Eye (tissue), 1 donor: ENCODE data around the gene VSTM2L.

ENCODE experiments used
- DNase-seq: peaks from one replicate; pipeline ENCODE4 v3.0.0-alpha.2; 2015

The VSTM2L gene

DNA sequence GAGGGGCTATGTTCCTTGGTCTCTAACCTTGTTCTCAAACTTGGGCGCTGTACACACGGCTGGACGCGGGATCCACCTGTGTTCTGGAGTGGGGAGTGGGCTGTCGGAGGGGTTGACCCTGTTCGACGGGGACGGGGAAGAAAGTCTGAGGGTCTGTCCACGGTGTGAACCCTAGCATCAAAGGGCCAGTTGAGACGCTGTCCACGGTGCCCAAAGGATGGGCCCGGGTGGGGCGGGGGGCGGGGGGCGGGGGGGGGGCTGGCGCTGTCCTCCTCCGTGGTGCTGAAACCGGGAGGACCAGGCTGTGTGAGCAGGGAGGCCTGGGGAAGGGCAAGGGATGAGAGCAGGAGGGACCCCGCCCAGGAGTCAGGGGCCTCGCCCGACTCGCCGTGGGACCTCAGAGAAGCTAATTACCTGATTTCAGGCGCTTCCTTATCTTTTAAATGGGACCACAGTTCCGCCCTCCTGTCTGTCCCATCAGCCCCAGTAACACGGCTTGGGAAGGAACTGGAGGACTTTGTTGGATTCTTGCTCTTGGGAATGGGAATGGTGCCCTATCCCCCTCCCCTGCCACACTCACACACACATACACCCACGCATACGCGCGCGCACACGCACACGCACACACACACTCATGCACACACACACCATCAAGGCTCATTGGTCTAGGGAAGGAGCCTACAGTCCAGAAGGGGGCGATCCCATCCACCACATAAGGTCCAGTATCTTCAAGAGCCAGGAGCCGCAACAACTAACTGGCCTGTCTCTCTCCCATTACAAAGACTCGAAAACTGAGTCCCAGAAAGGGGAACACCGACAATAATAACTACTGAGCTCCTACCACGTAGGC lies 1.0 kb upstream of the VSTM2L start:
- peak; percentile 79 for DNase-seq

DNA sequence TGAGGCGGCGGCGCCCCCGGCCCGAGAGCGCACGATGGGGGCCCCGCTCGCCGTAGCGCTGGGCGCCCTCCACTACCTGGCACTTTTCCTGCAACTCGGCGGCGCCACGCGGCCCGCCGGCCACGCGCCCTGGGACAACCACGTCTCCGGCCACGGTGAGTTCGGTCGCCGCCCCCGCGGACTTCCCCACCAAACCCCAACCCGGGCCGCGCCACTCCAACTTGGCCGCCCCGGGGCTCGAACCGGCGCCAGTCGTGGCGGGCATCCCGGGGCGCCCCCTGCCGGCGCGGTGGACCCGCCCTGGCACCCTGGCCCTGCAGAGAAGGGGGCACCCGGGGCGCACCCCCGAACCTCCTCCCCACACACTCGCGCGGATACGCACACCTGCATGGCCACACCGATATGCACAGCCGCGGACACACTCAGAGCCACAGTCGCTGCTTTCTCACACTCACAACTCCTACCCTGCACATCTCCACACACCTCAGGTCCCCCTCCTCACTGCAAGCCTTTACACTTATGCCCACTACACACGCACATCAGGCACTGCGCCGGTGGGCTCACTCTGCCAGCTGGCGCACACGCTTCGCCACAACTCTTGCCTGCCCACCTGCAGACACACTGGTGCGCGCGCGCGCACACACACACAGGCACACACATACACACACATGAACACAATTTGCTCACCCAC lies 535 bp downstream of the VSTM2L start:
- peak; percentile 39 for DNase-seq

GRCh38 chr20:37904008-37904642 lies 1.2 kb downstream of the VSTM2L start:
- peak; percentile 28 for DNase-seq

GRCh38 chr20:37904845-37905373 lies 2.0 kb downstream of the VSTM2L start:
- peak; percentile 19 for DNase-seq

DNA sequence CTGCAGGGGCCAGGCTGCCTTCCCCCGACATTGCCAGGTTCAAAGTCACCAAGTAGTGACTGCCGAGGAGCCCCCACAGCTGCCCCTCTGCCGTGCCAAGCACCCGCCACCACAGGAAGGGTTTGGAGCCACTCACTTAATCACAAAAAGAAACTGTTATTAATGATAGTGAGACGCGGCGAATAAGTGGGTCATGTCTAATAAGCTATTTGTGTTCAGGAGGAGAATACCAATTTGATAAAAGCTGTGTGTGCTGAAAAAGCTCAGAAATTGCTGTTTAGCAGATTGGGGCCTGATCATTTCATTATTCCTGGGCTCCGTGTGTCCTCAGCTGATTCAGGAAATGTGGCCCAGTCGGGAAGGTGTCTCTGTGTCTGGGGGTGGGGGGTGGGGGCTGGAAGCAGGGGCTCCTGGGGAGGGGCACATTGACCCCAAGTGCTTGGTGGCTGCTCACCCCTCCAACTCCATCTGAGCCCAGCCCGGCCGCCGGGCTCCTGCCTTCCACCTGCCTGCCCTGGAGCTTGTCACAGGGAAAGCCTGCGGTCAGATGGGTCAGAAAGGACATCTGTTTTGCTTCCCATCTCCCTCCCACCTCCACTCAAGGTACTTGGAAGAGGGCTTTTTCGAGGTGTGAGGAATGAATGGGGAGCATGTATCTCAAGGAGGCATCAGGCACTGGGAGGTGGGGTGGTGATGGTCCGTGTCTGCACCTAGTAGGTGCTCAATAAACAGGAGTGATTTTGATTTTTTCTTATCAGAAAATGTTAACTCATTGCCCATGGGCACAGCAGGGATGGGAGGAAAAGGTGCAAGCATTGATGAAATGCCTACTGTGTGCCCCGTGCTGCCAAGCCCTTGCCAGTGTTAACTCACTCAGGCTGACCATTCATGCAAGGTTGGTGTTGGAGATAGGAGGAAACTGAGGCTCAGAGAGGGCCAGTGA lies 3.0 kb downstream of the VSTM2L start:
- peak; percentile 48 for DNase-seq

DNA sequence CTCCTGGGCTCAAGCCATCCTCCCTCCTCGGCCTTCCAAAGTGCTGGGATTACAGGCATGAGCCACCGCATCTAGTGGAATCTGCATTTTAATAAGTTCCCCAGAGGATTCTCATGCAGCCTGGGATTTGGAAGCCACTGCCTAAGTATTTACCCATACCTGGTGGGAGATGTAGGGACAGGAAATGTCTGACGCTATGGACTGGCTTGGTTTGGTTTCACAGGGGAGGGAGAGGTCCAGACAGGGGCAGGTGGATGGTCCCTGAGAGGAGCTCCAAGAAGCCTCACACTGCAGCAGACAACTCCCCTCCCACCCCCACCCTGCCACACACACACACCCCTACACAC lies 4.4 kb downstream of the VSTM2L start:
- no peak for DNase-seq

- DNase-seq, result peak; percentile 95
Observed at GRCh38 chr20:37907677-37908401, 4.9 kb downstream of the VSTM2L start.

DNA sequence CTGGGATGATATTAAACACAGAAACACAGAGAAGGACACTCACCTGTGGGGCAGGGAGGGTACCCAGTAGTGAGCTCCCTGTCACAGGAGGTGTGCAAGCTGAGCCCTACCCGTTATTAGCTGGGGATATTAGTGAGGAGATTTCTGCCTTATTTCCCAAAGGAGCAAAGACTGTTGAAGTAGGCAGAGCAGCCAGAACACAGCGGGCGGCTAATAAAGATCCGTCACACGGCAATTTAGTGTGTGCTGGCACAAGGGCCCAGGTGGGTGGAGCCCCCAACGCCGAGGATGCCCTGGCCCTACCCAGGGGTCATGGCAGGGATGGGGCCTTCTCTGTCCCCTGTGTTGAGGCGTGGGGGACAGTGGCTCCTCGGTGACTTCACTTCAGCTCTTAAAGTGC lies 8.3 kb downstream of the VSTM2L start:
- peak; percentile 21 for DNase-seq

DNA sequence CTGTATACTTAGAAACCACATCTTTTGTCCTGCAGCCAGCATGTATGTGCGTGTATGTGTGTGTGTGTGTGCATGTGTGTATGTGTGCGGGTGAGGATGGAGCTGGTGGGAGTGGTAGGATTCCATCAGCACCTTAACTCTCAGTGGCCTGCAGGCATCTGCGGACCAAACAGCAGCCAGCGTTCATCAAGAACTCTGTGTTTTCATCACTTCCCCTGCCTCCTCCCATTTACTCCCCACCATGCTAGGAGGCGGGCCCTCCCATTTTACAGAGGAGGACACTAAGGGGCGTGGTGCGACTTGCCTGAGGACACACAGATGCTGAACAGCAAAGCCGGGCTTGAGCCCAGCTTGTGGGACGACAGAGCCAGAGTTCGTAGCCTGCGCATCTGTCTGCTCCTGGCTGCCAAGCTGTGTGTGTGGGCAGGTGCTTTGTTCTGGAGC lies 8.9 kb downstream of the VSTM2L start:
- DNase-seq, result peak; percentile 82

- peak; percentile 23 for DNase-seq
Observed at GRCh38 chr20:37912874-37913273, 9.9 kb downstream of the VSTM2L start.

- DNase-seq, result peak; percentile 37
Observed at GRCh38 chr20:37913567-37914366, 10.8 kb downstream of the VSTM2L start.

DNA sequence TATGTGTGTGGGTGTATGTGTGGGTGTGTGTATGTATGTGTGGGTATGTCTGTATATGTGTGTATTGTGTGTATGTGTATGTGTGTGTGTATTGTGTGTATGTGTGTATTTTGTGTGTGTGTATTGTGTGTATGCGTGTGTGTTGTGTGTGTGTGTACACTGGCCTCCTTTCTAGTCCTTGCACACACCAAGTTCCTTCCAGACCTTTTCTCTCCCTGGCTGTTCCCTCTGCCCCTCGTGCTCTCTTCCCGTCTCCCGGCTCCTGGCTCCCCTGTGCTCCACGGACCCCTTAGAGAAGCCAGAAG lies 11.4 kb downstream of the VSTM2L start:
- DNase-seq, result no peak

DNA sequence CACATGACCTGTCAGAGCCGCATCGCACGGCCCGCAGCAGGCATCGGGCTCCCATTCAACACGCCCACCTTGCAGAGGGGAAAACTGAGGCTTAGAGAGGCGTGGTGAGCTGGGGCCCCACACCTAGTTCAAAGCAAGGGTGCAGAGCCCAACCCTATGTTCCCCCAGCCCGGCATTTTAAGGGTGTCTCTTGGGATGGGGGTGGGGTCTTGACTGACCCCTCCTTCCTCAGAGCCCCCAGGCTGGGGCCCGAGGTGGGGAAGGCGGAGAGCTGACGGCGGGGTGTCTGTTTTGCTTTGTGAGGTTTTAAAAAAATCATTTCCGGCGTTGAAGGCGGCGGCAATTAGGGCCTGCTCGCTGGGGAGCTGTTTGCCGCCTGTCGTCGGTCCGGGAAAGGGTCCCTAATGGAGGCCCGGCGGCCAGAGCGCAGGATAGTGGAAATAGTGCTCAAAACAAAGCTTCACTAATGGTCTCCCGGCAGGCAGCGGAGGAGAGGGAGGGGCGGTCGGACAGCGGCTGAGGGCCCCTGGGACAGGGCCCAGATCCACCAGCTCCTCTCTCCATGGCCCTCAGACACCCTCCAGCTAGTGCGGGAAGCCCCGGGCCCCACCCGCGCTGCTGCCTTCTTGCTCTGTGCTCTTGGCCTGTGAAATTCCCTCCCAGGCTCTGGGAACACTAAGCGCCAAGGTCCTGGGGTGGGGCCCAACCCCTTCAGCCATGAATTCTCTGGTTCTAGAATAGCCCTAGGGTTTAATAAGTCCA lies 11.9 kb downstream of the VSTM2L start:
- peak; percentile 93 for DNase-seq

DNA sequence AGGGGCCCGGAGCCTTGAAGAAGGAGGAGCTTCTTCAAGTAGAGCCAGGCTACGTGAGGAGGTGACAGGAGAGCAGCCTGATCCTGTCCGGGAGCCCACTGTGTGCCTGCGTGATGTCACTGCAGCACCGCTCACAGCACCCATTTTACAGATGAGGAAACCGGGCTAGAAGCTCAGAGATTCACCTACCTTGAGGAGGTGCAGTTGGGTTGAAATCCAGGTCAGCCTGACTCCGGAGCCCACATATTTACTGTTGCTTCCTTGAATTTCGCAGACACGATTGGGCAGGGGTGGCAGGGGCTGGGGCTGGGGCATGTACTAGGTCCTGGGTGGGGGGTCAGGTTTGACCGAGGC lies 12.5 kb downstream of the VSTM2L start:
- no peak for DNase-seq

DNA sequence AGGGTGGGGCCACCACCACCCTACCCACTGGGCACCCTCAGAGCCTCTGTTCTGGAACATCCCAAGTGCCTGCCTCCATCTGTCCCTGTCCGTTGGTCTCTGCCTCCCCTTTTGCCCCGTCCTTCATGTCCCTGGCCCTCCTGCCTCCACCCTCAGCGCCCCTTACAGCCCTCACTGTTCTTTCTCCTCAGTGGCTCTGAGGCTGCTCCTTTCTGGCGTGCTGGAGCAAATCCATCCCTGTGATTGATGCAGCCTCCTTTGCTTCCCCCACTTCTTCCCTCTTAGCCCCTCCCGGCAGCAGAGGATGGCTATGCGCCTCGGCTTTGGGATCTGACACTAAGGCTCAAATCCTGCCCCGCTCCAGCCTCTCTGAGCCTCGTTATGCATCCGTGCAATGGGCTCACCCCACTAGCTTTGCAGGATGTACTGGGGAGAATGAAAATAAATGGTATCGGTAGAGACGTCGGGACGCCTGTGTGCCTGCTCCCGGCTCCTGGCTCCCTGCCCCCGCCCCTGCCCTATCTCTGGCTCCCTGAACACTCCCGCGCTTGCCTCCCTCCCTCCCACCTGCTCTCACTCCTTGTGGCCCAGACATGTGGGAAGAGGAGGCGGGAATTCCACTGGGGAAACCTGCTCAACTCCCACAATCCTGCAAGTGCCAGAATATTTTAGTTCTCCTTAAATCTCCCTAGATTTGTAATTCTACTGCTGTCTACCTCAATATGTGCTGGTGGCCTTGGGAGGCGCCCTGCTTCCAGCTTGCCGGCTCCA lies 13.1 kb downstream of the VSTM2L start:
- DNase-seq, result peak; percentile 66

- no peak for DNase-seq
Observed at GRCh38 chr20:37917461-37917860, 14.5 kb downstream of the VSTM2L start.

DNA sequence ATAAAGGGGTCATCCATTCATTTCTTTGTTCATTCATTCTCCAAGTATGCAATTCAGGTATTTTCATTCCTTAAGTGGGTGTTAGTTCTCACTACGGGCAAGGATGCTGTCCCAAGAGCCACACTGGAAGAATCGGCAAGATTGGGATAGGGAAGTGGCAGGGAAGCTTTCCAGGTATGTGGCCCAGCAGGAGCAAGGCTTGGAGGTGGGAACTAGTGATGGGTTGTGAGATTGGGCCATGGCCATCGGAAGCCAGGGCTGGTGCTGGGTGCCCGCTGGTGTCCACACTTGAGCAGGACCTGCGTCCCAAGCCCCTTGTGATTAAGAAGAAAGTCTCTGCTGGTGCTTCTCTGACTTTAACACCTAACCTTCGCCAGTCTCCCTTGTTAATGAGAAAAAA lies 15.1 kb downstream of the VSTM2L start:
- DNase-seq, result no peak

- DNase-seq, result peak; percentile 36
Observed at GRCh38 chr20:37919389-37920040, 16.6 kb downstream of the VSTM2L start.

GRCh38 chr20:37920270-37920669 lies 17.3 kb downstream of the VSTM2L start:
- DNase-seq, result no peak
